ENCODE measurements around the gene RABGAP1. TPM values are rescaled to one million over a fixed set of nuclear protein-coding genes. Genes with fewer than 3 reads are reported as not detected.

RABGAP1 gene
- total RNA-seq, 1 donor from 2014 or later: 80.2 TPM

DNA sequence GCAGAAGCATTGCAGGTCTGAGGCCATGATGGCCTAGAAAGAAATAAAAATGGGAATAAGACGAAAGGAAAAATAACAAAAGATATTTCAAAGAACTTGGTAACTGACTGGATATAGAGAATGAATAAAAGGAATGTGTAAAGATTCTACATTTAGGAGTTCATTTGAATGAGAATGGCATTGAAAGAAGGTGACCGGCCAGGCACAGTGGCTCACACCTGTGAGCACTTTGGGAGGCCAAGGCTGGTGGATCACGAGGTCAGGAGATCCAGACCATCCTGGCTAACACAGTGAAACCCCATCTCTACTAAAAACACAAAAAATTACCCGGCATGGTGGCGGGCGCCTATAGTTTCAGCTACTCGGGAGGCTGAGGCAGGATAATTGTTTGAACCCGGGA lies 18.1 kb upstream of the RABGAP1 start:
- Mint-ChIP-seq H3K4me3 (ENCODE audit: unreplicated experiment) (no peak overlapping the region), H3K4me1 (ENCODE audit: low read depth, unreplicated experiment) (no peaks in the 10 kb centered on the region), H3K27ac (ENCODE audit: unreplicated experiment) (no peak overlapping the region), H3K9me3 (ENCODE audit: unreplicated experiment) (peaks cover 2% of the 10 kb centered on the region), H3K27me3 (ENCODE audit: unreplicated experiment) (no peaks in the 10 kb centered on the region), H3K36me3 (ENCODE audit: unreplicated experiment) (no peaks in the 10 kb centered on the region)
- TF ChIP-seq, protein P1, sequence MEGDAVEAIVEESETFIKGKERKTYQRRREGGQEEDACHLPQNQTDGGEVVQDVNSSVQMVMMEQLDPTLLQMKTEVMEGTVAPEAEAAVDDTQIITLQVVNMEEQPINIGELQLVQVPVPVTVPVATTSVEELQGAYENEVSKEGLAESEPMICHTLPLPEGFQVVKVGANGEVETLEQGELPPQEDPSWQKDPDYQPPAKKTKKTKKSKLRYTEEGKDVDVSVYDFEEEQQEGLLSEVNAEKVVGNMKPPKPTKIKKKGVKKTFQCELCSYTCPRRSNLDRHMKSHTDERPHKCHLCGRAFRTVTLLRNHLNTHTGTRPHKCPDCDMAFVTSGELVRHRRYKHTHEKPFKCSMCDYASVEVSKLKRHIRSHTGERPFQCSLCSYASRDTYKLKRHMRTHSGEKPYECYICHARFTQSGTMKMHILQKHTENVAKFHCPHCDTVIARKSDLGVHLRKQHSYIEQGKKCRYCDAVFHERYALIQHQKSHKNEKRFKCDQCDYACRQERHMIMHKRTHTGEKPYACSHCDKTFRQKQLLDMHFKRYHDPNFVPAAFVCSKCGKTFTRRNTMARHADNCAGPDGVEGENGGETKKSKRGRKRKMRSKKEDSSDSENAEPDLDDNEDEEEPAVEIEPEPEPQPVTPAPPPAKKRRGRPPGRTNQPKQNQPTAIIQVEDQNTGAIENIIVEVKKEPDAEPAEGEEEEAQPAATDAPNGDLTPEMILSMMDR (IDR thresholded peaks at IDR 0.05; ENCODE audit: partially characterized antibody, unreplicated experiment): no peak
- no peak for DNase-seq

- TF ChIP-seq, protein P1 (IDR thresholded peaks at IDR 0.05; ENCODE audit: partially characterized antibody, unreplicated experiment): no peak
- Mint-ChIP-seq H3K9me3 (ENCODE audit: unreplicated experiment) (peaks cover 2% of the 10 kb centered on the region), H3K36me3 (ENCODE audit: unreplicated experiment) (no peaks in the 10 kb centered on the region), H3K27ac (ENCODE audit: unreplicated experiment) (no peak overlapping the region), H3K27me3 (ENCODE audit: unreplicated experiment) (no peaks in the 10 kb centered on the region), H3K4me3 (ENCODE audit: unreplicated experiment) (no peak overlapping the region), H3K4me1 (ENCODE audit: low read depth, unreplicated experiment) (no peaks in the 10 kb centered on the region)
- DNase-seq: no peak
Observed at GRCh38 chr9:122923947-122924346, 16.9 kb upstream of the RABGAP1 start.

DNA sequence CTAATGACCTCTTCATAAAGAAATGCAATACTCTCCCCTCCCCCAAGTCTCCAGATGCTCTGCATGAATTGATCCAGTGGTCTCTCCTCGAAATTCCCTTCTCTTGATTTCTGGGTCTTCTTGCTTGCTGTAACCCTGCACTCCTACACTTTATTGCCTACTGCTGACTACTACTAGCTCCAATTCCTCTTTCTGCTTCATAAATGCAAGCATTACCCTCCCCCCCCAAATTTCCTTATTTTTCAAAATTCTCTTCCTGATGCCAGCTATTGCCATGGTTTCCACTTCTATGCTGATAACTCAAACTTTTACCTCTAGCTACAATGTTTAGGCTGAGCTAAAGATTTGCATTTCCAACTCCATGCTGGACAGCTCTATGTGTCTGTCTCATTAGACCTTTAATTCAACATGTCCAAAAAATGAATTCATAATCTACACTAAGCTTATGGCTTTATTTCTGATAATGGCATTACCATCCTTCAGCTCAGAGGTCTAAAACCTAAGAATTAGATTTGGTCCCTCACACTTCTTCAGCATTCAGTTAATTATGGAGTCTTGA lies 10.9 kb upstream of the RABGAP1 start:
- Mint-ChIP-seq H3K36me3 (ENCODE audit: unreplicated experiment) (no peaks in the 10 kb centered on the region), H3K27me3 (ENCODE audit: unreplicated experiment) (no peaks in the 10 kb centered on the region), H3K9me3 (ENCODE audit: unreplicated experiment) (no peaks in the 10 kb centered on the region), H3K27ac (ENCODE audit: unreplicated experiment) (no peak overlapping the region), H3K4me1 (ENCODE audit: low read depth, unreplicated experiment) (peaks cover 3% of the 10 kb centered on the region), H3K4me3 (ENCODE audit: unreplicated experiment) (no peak overlapping the region)
- TF ChIP-seq, protein P1 (IDR thresholded peaks at IDR 0.05; ENCODE audit: partially characterized antibody, unreplicated experiment): no peak
- DNase-seq: no peak

DNA sequence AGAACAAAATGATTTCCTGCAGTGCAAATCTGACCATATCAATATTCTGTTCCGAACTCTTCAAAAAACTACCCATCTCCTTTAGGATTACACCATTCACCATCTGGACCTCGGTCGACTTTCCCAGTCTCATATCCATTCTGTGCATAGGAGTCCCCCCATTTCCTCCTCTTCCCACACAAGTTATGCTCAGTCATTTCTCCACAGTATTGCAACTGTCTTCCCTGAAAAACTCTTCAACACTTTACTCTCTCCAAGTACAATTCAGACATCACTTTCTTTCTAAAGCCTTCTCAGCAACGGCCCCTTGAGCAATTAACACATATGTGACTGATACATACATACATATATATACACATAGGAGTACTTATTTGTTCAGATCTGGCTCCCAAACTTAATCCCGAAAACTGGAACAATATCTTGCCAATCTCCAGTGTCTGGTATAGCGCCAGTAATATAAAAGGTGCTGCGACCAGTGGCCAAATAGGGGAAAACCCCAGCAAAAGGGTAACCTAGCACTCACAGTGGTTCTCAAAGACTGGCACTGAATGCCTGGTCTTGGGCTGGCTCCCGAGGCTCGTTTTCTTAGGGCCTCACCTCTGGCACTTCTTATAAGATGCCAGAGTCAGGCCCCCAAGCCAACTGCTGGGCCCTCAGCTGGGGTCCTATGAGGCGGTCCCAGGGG lies 10.1 kb upstream of the RABGAP1 start:
- DNase-seq: no peak
- no peak overlapping the region for H3K4me3 Mint-ChIP-seq (ENCODE audit: unreplicated experiment)
- TF ChIP-seq, protein P1 (IDR thresholded peaks at IDR 0.05; ENCODE audit: partially characterized antibody, unreplicated experiment): no peak
- H3K27ac Mint-ChIP-seq (ENCODE audit: unreplicated experiment): no peak overlapping the region
- no peaks in the 10 kb centered on the region for H3K27me3 Mint-ChIP-seq (ENCODE audit: unreplicated experiment)
- no peaks in the 10 kb centered on the region for H3K36me3 Mint-ChIP-seq (ENCODE audit: unreplicated experiment)
- no peaks in the 10 kb centered on the region for H3K9me3 Mint-ChIP-seq (ENCODE audit: unreplicated experiment)
- H3K4me1 Mint-ChIP-seq (ENCODE audit: low read depth, unreplicated experiment): peaks cover 3% of the 10 kb centered on the region

Measured in glutamatergic neuron (in vitro differentiated cells).